ENCODE measurements around the gene ZNF160.
"Not testable (repeated sequence)": the region's sequence is repeated elsewhere in the genome, so short reads cannot be mapped to it uniquely, and the experiment has no call there.

Gene ZNF160

DNA sequence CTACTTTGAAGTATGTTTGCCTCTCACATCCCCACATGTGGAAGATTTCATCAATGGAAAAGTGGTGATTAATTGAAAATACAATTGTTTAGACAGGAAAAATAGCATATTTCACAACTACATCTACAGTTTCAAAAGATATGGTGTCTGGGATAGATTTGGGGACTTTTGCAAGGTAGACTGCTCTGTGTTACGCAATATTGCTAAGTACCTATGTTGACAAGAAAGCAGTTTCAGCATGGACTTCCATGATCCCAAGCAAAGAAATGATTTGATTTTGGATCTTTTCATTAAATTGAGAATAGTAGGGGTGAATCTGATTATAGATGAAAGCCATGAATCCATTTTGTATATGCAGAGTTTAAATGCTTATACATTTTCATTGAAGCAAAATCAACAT lies 10.5 kb downstream of the ZNF160 start:
- no peak for DNase-seq (ENCODE audit: low read depth in 1 of 2, low spot score in 1 of 2)

DNA sequence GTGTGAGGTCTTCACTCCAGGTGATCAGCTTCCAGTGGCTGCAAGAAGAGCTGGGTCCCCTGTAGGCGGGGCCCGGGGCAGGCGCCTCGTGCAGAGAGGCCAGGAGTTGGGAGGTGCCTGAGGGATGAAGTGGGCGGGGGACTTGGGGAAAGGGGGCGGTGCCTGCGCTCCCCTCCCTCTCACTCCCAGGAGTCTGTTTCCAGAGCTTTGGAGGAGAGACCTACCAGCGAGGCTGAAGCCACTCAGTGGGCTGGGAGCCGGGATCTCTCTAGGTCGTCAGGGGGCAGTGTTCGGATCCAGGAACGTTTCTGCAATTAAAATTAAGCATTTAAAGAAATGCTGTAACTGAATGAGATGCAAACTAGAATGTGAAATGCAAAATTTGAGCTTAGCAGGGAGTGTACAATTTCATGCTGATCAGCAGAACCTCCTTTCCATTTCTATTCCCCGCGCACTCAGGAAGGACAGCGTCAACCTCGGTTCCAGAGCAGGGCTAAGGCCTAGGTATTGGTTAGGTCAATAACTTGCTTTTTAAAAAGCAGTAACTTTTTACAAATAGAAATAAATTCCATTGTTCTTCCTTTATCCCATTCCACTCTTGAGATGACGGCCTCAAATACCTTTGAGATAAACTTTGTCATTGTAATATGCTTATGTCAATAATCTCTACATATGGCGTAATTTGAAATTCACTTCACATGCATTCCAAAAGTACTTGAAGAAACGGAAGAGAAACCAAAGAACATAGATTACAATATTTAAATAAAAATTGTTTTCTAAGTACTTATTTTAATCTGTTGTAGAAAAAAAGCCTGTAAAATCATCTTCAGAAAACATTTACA lies 11.6 kb downstream of the ZNF160 start:
- DNase-seq (ENCODE audit: low read depth in 1 of 2, low spot score in 1 of 2): no peak

DNA sequence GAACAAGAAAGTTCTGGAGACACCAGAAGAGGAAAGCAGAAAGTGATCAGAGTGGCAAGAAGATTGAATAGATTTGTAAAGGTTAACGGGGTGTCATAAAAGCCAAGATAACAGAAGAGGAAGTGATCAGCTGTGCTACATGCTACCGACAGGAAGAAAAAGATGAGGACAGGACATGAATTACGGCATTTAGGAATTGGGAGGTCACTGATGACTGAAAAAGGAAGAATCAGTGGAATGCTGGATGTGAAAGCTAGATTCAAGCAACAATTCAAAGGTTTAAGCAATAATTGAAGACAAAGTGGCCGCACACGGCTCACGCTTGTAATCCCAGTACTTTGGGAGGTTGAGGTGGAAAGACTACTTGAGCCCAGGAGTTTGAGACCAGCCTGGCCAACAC lies 15.1 kb downstream of the ZNF160 start:
- no peak for DNase-seq (ENCODE audit: low read depth in 1 of 2, low spot score in 1 of 2)

DNA sequence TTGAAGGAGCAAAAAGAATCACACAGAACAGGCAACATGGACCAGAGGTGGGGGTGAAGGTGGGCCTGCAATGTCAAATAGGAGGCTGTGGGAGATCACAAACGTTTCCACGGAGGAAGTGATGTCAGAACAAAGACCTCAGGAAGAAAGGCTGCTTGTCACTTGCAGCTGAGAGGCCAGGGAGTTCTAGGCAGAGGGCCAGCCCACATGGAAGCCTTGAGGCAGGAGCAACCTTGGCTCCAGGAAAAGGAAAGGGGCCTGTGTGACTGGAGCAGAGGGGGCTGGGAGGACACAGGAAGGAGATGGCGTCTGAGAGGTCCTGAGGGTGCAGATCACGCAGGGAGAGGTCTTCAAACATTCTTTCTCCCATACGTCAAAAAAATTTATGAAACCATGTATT lies 16.3 kb downstream of the ZNF160 start:
- no peak for DNase-seq (ENCODE audit: low read depth in 1 of 2, low spot score in 1 of 2)

DNA sequence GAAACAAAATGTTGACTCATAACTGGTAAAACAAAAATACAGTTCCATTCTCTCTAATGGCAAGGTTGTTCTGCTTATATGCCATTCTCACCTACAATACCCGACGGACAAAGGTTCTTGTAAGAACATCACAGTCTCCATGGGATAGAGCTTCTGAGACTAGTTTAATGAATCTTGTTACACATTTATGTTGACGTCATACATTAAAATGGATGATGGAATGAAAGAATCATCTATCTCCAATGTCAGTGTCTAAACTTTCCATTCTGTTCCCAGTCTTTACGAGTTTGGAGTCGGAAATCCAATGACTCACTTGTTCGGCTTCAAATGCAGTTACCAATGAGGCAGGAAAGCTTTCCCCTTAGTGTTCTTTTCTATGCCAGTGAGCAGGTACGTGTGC lies 17.7 kb downstream of the ZNF160 start:
- no peak for DNase-seq (ENCODE audit: low read depth in 1 of 2, low spot score in 1 of 2)

DNA sequence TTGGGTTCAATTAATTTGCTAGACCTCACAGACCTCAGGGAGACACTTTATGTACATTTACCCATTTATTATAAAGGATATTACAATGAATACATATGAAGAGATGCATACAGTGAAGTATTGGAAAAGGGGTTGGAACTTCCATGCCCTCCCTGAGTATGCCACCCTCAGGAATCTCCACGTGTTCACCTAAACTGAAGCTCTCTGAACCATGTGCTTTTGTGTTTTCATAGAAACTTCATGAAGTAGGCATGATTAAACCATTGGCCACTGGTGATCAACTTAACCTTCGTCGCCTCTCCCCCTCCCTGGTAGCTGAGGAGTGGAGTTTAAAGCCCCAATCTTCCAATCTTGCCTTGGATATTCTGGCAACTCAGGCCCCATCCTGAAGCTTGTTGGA lies 20.3 kb downstream of the ZNF160 start:
- DNase-seq (ENCODE audit: low read depth in 1 of 2, low spot score in 1 of 2): no peak

DNA sequence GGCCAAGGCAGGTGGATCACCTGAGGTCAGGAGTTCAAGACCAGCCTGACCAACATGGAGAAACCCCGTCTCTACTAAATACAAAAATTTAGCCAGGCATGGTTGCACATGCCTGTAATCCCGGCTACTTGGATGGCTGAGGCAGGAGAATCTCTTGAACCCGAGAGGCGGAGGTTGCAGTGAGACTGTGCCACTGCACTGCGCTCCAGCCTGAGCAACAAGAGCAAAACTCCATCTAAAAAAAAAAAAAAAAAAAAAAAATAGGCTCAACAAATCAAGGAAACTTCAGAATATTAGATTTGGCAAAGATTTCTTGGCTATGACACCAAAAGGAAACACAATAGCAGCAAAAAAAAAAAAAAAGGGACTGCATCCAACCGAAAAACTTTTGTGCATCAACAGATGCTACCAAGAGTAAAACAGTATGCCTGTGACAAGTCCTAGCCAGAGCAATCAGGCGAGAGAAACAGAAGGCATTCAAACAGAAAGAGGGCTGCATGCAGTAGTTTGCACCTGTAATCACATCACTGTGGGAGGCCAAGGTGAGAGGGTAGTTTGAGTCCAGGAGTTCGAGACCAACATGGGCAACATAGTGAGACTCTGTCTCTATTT lies 23.8 kb downstream of the ZNF160 start:
- DNase-seq (ENCODE audit: low read depth in 1 of 2, low spot score in 1 of 2): no peak

DNA sequence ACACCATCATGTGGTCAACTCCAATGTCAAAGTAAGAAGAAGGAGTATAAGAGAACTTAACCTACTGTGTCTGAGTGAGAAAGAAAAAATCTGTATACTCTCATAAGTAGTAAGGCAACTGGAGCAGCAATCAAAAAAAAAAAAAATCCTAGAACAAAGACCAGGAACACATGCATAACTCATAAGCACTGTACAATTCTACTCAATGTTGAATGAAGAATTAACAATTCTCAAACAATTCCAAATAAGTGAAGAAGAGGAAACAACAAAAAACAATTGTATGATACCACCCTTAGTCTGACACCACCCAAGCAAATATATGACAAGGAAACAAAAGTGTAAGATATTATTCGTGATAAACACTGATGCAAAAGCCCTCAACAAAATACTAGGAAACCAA lies 24.6 kb downstream of the ZNF160 start:
- no peak for DNase-seq (ENCODE audit: low read depth in 1 of 2, low spot score in 1 of 2)

DNA sequence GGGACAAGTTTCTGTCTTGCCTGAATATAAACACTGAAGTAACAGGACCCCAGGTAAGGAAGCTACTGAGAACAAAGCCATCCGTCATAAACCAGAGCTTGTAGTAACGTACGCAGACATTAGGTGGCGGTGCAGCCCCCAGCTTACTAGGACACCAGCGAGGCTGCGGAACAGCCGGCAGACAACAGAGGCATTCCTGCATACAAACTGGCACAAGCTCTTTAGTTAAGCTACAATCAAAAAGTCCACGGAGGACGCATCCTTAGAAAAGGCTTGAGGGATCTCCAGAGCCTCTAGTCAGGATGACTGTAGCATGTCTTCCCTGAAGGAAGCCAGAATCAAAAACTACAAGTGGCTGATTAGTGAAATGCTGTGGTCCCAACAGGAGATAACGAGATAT lies 26.2 kb downstream of the ZNF160 start:
- DNase-seq (ENCODE audit: low read depth in 1 of 2, low spot score in 1 of 2): no peak

DNA sequence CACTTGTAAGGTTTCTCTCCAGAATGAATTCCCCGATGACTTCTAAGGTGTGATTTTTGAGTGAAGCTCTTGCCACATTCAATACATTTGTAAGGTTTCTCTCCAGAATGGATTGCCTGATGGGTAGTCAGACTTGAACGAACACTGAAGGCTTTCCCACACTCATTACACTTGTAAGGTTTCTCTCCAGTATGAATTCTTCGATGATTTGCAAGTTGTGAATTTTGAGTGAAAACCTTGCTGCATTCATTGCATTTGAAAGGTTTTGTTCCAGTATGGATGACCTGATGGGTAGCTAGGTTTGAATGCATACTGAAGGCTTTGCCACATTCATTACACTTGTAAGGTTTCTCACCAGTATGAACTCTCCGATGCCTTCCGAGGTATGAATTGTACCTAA lies 34.4 kb downstream of the ZNF160 start:
- no peak for DNase-seq (ENCODE audit: low read depth in 1 of 2, low spot score in 1 of 2)

DNA sequence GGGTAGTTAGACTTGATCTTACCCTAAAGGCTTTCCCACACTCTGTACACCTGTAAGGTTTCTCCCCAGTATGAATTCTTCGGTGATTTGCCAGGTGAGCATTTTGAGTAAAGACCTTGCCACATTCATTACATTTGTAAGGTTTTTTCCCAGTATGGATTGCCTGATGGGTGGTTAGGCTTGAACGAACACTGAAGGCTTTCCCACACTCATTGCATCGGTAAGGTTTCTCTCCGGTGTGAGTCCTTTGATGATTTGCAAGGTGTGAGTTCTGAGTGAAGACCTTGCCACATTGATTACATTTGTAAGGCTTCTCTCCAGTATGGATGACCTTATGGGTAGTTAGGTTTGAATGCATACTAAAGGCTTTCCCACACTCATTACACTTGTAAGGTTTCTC lies 35.0 kb downstream of the ZNF160 start:
- DNase-seq (ENCODE audit: low read depth in 1 of 2, low spot score in 1 of 2): no peak

DNA sequence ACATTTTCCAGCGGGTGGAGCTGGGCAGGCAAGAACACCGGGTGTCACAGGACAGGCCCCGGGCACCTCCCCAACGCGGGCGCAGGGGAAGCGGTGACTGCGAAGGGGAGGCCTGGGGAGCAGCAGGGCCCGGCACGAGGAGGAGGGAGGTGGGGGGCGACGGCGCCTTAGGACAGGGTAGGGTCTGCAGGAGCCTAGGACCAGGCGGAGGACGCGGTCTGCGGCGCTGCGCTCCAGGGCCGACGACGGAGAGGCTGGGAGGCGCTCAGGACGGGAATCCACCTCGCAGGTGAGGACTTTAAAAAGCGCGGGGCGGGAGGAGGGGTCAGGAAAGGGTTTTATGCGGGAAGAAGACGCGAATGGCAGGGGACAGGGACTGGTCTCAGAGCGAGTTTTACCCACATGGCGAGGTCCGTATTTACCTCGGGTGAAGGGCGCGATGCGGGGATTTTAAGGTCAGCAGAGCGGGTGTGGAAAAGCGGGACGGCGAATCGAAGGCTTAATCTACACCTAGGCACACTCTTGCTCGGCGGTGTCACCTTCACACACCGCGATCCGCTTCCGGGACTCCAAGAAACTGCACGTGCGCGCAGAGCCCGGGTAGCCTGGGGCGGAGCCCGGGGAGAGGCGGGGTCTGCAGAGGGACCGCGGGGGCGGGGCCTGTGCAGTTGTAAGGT lies 45.2 kb downstream of the ZNF160 start:
- no peak for DNase-seq (ENCODE audit: low read depth in 1 of 2, low spot score in 1 of 2)

DNA sequence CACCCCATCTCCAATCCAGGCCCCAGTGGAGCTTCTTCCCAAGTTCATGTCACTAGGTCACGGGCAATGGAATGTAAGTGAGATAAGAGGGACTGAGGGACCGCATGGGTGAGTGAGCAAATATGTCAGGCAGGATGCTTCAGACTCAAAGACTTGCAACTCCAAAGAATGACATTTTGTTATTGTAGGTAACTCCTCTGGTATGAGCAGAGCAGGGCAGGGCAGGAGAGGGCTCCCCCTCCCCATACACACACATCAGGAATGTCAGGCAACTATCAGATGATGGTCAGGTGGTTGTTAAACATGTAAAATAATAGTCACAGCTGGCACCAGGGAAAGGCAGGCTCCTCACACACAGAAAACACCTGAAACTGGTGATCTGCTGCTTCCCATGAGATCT lies 48.1 kb downstream of the ZNF160 start:
- DNase-seq (ENCODE audit: low read depth in 1 of 2, low spot score in 1 of 2): no peak

DNA sequence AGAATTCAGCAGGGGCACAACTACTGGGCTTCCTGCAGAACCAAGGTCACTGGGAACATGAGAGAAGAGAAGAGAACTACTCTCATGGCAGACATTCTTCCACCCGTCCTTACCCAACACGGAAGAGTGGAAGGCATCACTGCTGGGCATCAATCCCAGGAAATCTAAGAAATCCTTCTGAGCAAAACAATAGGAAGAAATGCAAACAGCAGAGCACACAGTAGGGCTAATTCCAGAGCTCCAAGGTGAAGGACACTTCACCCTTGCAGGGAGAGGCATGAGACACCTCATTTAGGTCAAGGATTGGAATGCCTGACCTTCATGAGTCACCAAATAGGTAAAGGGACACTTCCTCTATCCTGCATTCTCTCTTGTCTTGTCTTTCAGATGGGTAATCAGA lies 55.8 kb downstream of the ZNF160 start:
- DNase-seq (ENCODE audit: low read depth in 1 of 2, low spot score in 1 of 2): no peak

DNA sequence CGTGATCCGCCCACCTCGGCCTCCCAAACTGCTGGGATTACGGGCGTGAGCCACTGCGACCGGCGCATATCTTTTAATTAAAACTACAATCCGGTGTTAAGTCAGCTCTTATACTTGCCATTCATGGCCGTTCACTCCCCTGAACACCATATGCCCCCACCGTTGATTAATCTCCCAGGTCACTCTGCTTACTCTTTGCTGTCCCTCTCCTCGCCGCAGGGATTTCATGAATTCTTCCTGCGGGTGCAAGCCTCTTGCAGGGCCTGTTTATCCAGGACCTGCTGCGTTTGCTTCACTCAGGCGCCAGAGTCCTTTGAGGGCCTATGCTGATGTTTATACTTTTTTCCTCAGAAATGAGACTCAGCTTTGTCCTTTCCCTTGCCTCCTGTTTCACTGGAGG lies 57.7 kb downstream of the ZNF160 start:
- DNase-seq (ENCODE audit: low read depth in 1 of 2, low spot score in 1 of 2): no peak

DNA sequence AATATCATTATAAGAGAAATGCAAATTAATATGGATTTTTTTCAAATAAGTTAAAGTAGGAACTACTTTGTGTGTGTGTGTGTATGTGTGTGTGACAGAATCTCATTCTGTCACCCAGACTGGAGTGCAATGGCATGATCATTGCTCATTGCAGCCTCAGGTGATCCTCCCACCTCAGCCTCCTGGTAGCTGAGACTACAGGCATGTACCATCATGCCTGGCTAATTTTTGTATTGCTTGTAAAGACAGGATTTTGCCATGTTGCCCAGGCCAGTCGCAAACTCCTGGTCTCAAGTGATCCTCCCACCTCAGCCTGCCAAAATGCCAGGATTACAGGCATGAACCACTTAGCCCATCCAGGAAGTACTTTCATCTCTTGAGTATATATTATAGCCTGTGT lies 61.9 kb downstream of the ZNF160 start:
- DNase-seq (ENCODE audit: low read depth in 1 of 2, low spot score in 1 of 2): no peak

DNA sequence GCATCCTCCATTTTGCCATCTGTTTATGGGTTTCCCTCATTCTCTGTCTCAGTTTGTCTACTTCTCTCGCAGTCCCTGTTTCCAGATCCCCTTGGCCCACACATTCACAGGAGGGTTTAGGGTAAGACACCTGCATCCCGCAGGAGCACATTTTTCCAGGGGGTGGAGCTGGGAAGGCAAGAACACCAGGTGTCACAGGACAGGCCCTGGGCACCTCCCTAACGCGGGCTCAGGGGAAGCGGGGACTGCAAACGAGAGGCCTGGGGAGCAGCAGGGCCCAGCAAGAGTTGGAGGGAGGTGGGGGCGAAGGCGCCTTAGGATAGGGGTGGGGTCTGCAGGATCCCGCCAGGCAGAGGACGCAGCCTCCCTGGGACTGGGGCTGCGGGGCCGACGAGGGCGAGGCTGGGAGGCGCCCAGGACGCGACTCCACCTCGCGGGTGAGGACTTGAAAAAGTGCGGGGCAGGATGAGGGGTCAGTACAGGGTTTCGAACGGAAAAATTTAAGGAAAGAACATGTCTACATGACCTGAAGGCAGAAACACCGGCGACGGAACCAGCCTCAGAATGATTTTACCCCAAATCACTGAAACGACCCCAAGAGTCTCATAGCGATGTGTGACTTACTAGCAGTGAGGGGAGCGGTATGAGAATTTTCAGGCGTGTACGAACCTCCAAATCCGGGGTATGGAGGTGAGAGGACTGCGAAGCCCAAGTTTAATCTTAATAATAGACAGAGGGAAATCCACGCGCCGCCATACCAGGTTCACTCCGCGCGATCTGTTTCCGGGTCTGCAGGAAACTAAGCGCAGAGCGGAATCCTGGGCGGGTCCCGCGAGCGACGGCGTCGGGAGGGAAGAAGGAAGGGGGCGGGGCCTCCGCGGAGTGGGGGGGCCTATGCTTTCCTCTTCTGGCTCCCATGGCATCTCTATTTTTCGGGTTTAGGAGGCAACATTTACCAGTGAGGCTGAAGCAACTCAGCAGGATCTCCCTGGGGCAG lies 65.8 kb downstream of the ZNF160 start:
- no peak for DNase-seq (ENCODE audit: low read depth in 1 of 2, low spot score in 1 of 2)

DNA sequence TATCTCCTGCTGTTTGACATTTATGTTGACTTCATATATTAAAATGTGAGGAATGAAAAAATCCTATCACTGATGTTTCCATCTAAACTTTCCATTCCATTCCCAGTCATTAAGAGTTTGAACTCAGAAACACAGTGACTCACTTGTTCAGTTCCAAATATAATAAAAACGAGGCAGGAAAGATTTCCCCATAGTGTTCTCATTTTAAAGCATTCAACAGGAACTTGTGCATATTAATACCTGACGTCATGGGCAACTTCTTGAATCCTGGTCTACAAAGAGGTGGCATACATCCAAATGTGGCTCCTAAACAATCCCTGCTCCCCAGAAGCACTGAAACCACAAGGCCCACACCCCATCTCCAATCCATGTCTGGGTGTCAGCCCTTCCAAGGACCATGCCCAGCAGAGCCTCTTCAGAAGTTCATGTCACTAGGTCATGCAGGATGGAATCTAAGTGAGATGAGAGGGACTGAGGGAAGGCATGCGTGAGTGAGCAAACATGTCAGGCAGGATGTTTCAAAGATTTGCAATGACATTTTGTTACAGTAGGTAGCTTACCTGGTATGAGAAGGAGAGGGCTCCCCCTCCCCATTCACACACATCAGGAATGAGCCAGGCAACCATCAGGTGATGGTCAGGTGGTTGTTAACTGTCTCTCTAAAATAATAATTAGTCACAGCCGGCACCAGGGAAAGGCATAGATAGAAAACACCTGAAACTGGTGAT lies 68.1 kb downstream of the ZNF160 start:
- no peak for DNase-seq (ENCODE audit: low read depth in 1 of 2, low spot score in 1 of 2)

DNA sequence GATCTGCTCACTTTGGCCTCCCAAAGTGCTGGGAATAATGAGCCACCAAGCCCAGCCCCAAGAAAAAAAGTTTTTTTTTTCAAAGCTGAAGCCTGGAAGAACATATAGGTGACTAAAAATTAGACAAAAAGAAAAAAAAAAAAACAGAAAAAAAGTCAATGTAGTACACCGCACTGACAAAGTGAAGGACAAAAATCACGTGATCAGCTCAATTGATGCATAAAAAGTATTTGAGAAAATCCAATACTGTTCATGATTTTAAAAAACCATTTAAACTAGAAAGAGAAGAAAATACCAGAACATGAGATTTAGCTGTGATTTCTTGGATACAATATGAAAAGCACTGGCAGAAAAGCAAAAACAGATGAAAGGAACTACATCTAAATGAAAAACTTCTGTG lies 69.2 kb downstream of the ZNF160 start:
- DNase-seq (ENCODE audit: low read depth in 1 of 2, low spot score in 1 of 2): no peak

DNA sequence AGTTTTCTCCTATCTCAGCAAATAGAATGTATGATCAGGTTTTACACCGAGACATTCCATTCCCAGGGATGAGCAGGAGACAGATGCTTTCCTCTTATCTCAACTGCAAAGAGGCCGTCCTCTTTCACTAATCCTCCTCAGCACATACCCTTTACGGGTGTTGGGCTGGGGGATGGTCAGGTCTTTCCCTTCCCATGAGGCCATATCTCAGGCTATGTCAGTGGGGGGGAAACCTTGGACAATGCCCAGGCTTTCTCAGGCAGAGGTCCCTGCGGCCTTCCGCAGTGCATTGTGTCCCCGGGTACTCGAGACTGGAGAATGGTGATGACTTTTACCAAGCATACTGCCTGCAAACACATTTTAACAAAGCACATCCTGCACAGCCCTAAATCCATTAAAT lies 74.9 kb downstream of the ZNF160 start:
- DNase-seq (ENCODE audit: low read depth in 1 of 2, low spot score in 1 of 2): not testable (repeated sequence)

DNA sequence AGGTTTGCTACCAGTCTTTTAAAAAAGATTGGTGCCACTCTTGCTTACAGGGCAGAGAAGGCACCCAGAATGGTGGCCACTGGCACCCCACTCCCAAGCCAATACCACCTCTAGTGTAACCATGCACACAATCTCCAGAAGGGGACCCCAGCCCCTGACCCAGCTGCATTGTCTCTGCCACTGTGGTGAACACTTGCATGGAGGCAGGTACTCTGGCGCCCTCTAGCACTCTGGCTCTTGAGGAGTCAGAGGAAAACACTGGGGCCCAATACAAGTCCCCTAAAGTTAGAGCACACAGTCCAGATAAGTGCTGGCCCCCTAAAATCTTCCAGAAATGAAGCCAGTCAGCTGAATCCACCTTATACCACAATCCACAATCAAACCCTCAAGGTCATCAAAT lies 83.5 kb downstream of the ZNF160 start:
- DNase-seq (ENCODE audit: low read depth in 1 of 2, low spot score in 1 of 2): no peak

All from activated CD4-positive, alpha-beta T cell treated with anti-CD3 and anti-CD28 coated beads, Interleukin-2, amount 50 U/mL, for 24 hours (primary cell).